Kidney (tissue), 14 donors: ENCODE measurements around the gene OR3A1. TPM values are rescaled to one million over a fixed set of nuclear protein-coding genes. Genes with fewer than 3 reads are reported as not detected.
"Not testable (repeated sequence)": the region's sequence is repeated elsewhere in the genome, so short reads cannot be mapped to it uniquely, and the experiment has no call there.

ENCODE experiments used
- DNase-seq, 5 donors: peaks; one replicate each; pipeline ENCODE4 v3.0.0-alpha.2; 2013 to 2020
- FAIRE-seq: peaks from 2 replicates; lab custom pipeline; 2012; peaks lifted over from hg19 to GRCh38; lab: Jason Lieb, UNC
- H3K27ac ChIP-seq, 2 donors: one replicate each; pipeline ENCODE4 v1.7.0; 2013; ENCODE audit warnings: low read depth in 2 of 2, low read length in 2 of 2, inconsistent platforms in 1 of 2
- H3K27me3 ChIP-seq: one replicate; pipeline ENCODE4 v1.7.1; 2013; ENCODE audit warnings: low read length, inconsistent platforms; ENCODE audit not compliant: control insufficient read depth, insufficient read depth
- H3K36me3 ChIP-seq, 3 donors: one replicate each; pipeline versions ENCODE4 v1.7.0 to v1.7.1; 2013; ENCODE audit warnings: low read length in 3 of 3, control low read depth in 1 of 3, inconsistent platforms in 1 of 3; ENCODE audit not compliant: insufficient read depth in 3 of 3, control insufficient read depth in 2 of 3
- H3K4me1 ChIP-seq, 3 donors: one replicate each; pipeline versions ENCODE4 v1.7.0 to v1.7.1; 2013; ENCODE audit warnings: low read length in 3 of 3, inconsistent platforms in 1 of 3, low read depth in 1 of 3; ENCODE audit not compliant: control insufficient read depth in 2 of 3, insufficient read depth in 2 of 3
- H3K4me3 ChIP-seq, 3 donors: one replicate each; pipeline versions ENCODE4 v1.7.0 to v1.8.1; 2013; ENCODE audit warnings: low read length in 3 of 3, control low read depth in 1 of 3, inconsistent platforms in 1 of 3
- H3K9ac ChIP-seq, 3 donors: one replicate each; pipeline versions ENCODE4 v1.7.0 to v1.7.1; 2013; ENCODE audit warnings: low read length in 3 of 3, control low read depth in 1 of 3, inconsistent platforms in 1 of 3
- H3K9me3 ChIP-seq, 3 donors: one replicate each; pipeline versions ENCODE4 v1.7.0 to v1.7.1; 2013; ENCODE audit warnings: low read length in 3 of 3, control low read depth in 1 of 3, inconsistent platforms in 1 of 3; ENCODE audit not compliant: control insufficient read depth in 2 of 3, insufficient read depth in 1 of 3
- intact Hi-C: fragments of 100-400 bp; cut with DNase I; formaldehyde crosslinking; loops from one replicate; pipeline ENCODE4 v1.11.1; 2022
- polyA plus RNA-seq: library from polyadenylated mRNA; stranded (reverse); fragments of 350-450 nt; fragmentation: Illumina TruSeq; extraction: RNeasy Lipid Tissue Mini Kit (QIAGEN cat#74804); gene quantifications from one replicate; pipeline ENCODE4 v1.2.3, GENCODE V29; 2014; ENCODE audit warnings: low read depth, low replicate concordance; ENCODE audit not compliant: insufficient read depth
- total RNA-seq: library from RNA; stranded (reverse); fragmentation: NEBNext Ultra II Directional; extraction: Animal tissue kit (Norgen Biotek cat#: 25700); gene quantifications from one replicate; pipeline ENCODE4 v1.2.1, GENCODE V29; 2021
- TF ChIP-seq, protein P1 (sequence below): IDR thresholded peaks from 3 replicates; pipeline ENCODE4 v1.5.1; 2012; ENCODE audit warnings: mild to moderate bottlenecking, moderate library complexity, borderline replicate concordance; ENCODE audit not compliant: insufficient read depth; ENCODE audit errors: extremely low read depth
- donor health status: control.
- donor health status: control.
- donor health status: control.
- donor health status: control.
- donor health status: control.
- donor health status: DM: yes; HTN: yes; CAD: no.
- donor health status: Normal renal cell carcinoma (clear cell type).

Gene OR3A1
- total and polyA plus RNA-seq, 2 donors from 2014 or later, result not detected

GRCh38 chr17:3316836-3317235 lies 18.7 kb upstream of the OR3A1 start:
- DNase-seq (peak in 1 of 5 donors; percentile 5), FAIRE-seq (no peak)
- H3K9ac ChIP-seq, result no peak overlapping the region
- H3K9me3 ChIP-seq, result no peaks in the 10 kb centered on the region
- H3K4me1 ChIP-seq, result no peaks in the 10 kb centered on the region
- no peaks in the 10 kb centered on the region for H3K36me3 ChIP-seq
- TF ChIP-seq, protein P1, sequence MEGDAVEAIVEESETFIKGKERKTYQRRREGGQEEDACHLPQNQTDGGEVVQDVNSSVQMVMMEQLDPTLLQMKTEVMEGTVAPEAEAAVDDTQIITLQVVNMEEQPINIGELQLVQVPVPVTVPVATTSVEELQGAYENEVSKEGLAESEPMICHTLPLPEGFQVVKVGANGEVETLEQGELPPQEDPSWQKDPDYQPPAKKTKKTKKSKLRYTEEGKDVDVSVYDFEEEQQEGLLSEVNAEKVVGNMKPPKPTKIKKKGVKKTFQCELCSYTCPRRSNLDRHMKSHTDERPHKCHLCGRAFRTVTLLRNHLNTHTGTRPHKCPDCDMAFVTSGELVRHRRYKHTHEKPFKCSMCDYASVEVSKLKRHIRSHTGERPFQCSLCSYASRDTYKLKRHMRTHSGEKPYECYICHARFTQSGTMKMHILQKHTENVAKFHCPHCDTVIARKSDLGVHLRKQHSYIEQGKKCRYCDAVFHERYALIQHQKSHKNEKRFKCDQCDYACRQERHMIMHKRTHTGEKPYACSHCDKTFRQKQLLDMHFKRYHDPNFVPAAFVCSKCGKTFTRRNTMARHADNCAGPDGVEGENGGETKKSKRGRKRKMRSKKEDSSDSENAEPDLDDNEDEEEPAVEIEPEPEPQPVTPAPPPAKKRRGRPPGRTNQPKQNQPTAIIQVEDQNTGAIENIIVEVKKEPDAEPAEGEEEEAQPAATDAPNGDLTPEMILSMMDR, result no peak
- no peak overlapping the region for H3K27ac ChIP-seq
- H3K27me3 ChIP-seq, result no peaks in the 10 kb centered on the region
- H3K4me3 ChIP-seq, result no peak overlapping the region
- intact Hi-C loops, result no loop called here

DNA sequence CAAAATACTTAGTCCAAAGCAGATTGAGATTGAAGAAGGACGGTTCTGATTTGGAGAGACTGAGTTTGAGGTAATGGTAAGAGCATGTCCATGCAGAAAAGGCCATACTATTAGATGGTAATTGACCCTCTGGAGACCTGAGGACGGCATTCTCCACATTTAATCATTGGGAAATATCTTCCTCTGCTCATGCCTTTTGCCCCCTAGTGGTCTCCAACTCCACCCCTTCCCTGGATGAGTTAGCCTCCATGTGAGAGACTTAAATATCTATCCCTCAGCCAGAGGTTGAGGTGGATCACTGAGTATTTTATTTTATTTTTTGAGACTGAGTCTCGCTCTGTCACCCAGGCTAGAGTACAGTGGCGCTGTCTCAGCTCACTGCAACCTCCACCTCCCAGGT lies 10.4 kb upstream of the OR3A1 start:
- intact Hi-C loops, result no loop called here
- DNase-seq (no peak), FAIRE-seq (no peak)
- H3K9ac ChIP-seq, result no peak overlapping the region
- H3K9me3 ChIP-seq, result no peaks in the 10 kb centered on the region
- H3K27me3 ChIP-seq, result no peaks in the 10 kb centered on the region
- H3K27ac ChIP-seq, result no peak overlapping the region
- no peaks in the 10 kb centered on the region for H3K36me3 ChIP-seq
- H3K4me1 ChIP-seq, result no peaks in the 10 kb centered on the region
- no peak overlapping the region for H3K4me3 ChIP-seq
- TF ChIP-seq, protein P1, result no peak

GRCh38 chr17:3295632-3296031 lies 2.5 kb downstream of the OR3A1 start:
- no peaks in the 10 kb centered on the region for H3K4me1 ChIP-seq
- H3K4me3 ChIP-seq, result no peak overlapping the region
- H3K36me3 ChIP-seq, result no peaks in the 10 kb centered on the region
- DNase-seq (no peak), FAIRE-seq (no peak)
- TF ChIP-seq, protein P1, result no peak
- H3K9ac ChIP-seq, result no peak overlapping the region
- intact Hi-C loops, result no loop called here
- H3K27ac ChIP-seq, result no peak overlapping the region
- H3K27me3 ChIP-seq, result no peaks in the 10 kb centered on the region
- H3K9me3 ChIP-seq, result peaks cover 0 to 2% (median 0%) of the 10 kb centered on the region in 3 donors

DNA sequence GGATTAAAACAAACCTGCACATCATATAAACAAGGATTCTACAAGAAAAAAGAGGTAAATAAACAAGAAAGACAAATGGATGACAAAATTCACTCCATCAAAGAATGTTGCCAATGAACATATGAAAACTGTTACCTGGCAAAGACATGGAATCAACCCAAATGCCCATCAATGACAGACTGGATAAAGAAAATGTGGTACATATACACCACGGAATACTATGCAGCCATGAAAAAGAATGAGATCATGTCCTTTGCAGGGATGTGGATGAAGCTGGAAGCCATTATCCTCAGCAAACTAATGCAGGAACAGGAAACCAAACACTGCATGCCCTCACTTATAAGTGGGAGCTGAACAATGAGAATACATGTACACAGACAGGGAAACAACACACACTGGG lies 4.6 kb downstream of the OR3A1 start:
- intact Hi-C loops, H3K4me1 ChIP-seq, H3K9me3 ChIP-seq, H3K9ac ChIP-seq, H3K36me3 ChIP-seq, DNase-seq, H3K27me3 ChIP-seq, FAIRE-seq, H3K4me3 ChIP-seq, H3K27ac ChIP-seq: not testable (repeated sequence)
